CD4-positive, alpha-beta T cell (primary cell): ENCODE results near the gene PDE10A. TPM values are rescaled to one million over a fixed set of nuclear protein-coding genes. Genes with fewer than 3 reads are reported as not detected.

Experiments used
- ATAC-seq: fragments of 200-7000 bp; cut with Tn5 transposase; one replicate; pipeline ENCODE4 v1.10.0; 2022; ENCODE audit warnings: mild to moderate bottlenecking; ENCODE audit not compliant: poor library complexity
- CTCF ChIA-PET: fragments of 350-600 bp; sonication (Branson Sonifier 250); formaldehyde crosslinking; loops from one replicate; lab custom pipeline; 2021; ENCODE audit warnings: antibody characterized with exemption, inconsistent platforms; lab: Charles Lee
- POLR2A ChIA-PET: fragments of 350-600 bp; sonication (Branson Sonifier 250); formaldehyde crosslinking; loops from one replicate; lab custom pipeline; 2021; ENCODE audit warnings: antibody characterized with exemption, inconsistent platforms; lab: Charles Lee
- DNase-seq, 14 experiments: peaks; one replicate each; pipeline ENCODE4 v3.0.0-alpha.2; 2013 to 2020; ENCODE audit warnings: mixed read lengths in 2 of 14
- H3K27ac ChIP-seq, 2 donors: one replicate each; pipeline versions ENCODE4 v1.5.1 to v1.7.0; 2013; ENCODE audit warnings: low read length in 2 of 2, low read depth in 1 of 2, mild to moderate bottlenecking in 1 of 2
- H3K27me3 ChIP-seq, 2 experiments: 1 replicate in 1 of 2; 2 replicates in 1 of 2; pipeline versions ENCODE4 v1.6.1 to v1.7.0; 2013; ENCODE audit warnings: low read length in 2 of 2, control low read depth in 1 of 2, mild to moderate bottlenecking in 1 of 2, moderate library complexity in 1 of 2; ENCODE audit not compliant: insufficient read depth in 2 of 2, control insufficient read depth in 1 of 2
- H3K36me3 ChIP-seq: one replicate; pipeline ENCODE4 v1.6.1; 2013; ENCODE audit warnings: low read length, control low read depth; ENCODE audit not compliant: insufficient read depth
- H3K4me1 ChIP-seq: one replicate; pipeline ENCODE4 v1.6.1; 2013; ENCODE audit warnings: low read length, control low read depth; ENCODE audit not compliant: insufficient read depth
- H3K4me3 ChIP-seq: one replicate; pipeline ENCODE4 v1.5.1; 2013; ENCODE audit warnings: mild to moderate bottlenecking, low read length, moderate library complexity
- H3K9me3 ChIP-seq, 2 experiments: 1 replicate in 1 of 2; 2 replicates in 1 of 2; pipeline versions ENCODE4 v1.6.1 to v1.7.0; 2013; ENCODE audit warnings: low read length in 2 of 2, mild to moderate bottlenecking in 2 of 2, control low read depth in 1 of 2, moderate library complexity in 1 of 2; ENCODE audit not compliant: control insufficient read depth in 1 of 2, insufficient read depth in 1 of 2
- H3K27ac Mint-ChIP-seq: one replicate; pipeline ENCODE4 v1.8.0; 2020; ENCODE audit warnings: mixed read lengths
- H3K27me3 Mint-ChIP-seq: one replicate; pipeline ENCODE4 v1.8.0; 2021; ENCODE audit warnings: mixed read lengths
- H3K36me3 Mint-ChIP-seq: one replicate; pipeline ENCODE4 v1.8.0; 2021; ENCODE audit warnings: low read depth, mixed read lengths
- H3K4me1 Mint-ChIP-seq: one replicate; pipeline ENCODE4 v1.8.0; 2021; ENCODE audit warnings: low read depth, mixed read lengths
- H3K4me3 Mint-ChIP-seq: one replicate; pipeline ENCODE4 v1.8.0; 2020; ENCODE audit warnings: mild to moderate bottlenecking, mixed read lengths
- H3K9me3 Mint-ChIP-seq: one replicate; pipeline ENCODE4 v1.8.0; 2020; ENCODE audit warnings: mixed read lengths
- CTCF ChIP-seq: fragments of 200-600 bp; IDR thresholded peaks from one replicate; pipeline ENCODE4 v1.8.0; 2022; ENCODE audit warnings: antibody characterized with exemption, mild to moderate bottlenecking
- intact Hi-C, 2 experiments: fragments of 100-400 bp; cut with DNase I in 1 of 2; cut with micrococcal nuclease in 1 of 2; formaldehyde crosslinking; loops; one replicate each; pipeline versions ENCODE4 v1.15.1 to v1.9.0; 2023 to 2025; cut with DNase I, micrococcal nuclease
- total RNA-seq, 174 experiments: library from RNA in 2 of 174; stranded (reverse) in 2 of 174; gene quantifications; one replicate each; pipeline ENCODE4 v1.2.3 and lab custom pipeline; 2021 to 2026

The PDE10A gene
- total RNA-seq, 2 experiments from 2014 or later: not detected

GRCh38 chr6:165451838-165452237 is 211.2 kb downstream of the PDE10A start:
- no peak overlapping the region for H3K27ac ChIP-seq
- Mint-ChIP-seq H3K27me3 (no peaks in the 10 kb centered on the region), H3K9me3 (no peaks in the 10 kb centered on the region), H3K4me3 (no peak overlapping the region), H3K27ac (no peak overlapping the region), H3K4me1 (no peaks in the 10 kb centered on the region), H3K36me3 (no peaks in the 10 kb centered on the region)
- peaks cover 0 to 5% of the 10 kb centered on the region in 2 experiments for H3K9me3 ChIP-seq
- no peaks in the 10 kb centered on the region for H3K36me3 ChIP-seq
- intact Hi-C loops: no loop called here
- DNase-seq (no peak), ATAC-seq (no peak)
- ChIA-PET CTCF (no interaction called here), POLR2A (no interaction called here)
- H3K4me3 ChIP-seq: no peak overlapping the region
- H3K4me1 ChIP-seq: no peaks in the 10 kb centered on the region
- H3K27me3 ChIP-seq: no peaks in the 10 kb centered on the region
- no peak for TF ChIP-seq CTCF

GRCh38 chr6:165448210-165448609 is 214.8 kb downstream of the PDE10A start:
- Histone ChIP-seq H3K27me3 (no peaks in the 10 kb centered on the region), H3K4me3 (no peak overlapping the region), H3K27ac (no peak overlapping the region), H3K9me3 (peaks cover 0 to 3% of the 10 kb centered on the region in 2 experiments), H3K36me3 (no peaks in the 10 kb centered on the region), H3K4me1 (no peaks in the 10 kb centered on the region)
- no peak for TF ChIP-seq CTCF
- ATAC-seq: no peak
- H3K4me1 Mint-ChIP-seq: no peaks in the 10 kb centered on the region
- H3K4me3 Mint-ChIP-seq: no peak overlapping the region
- ChIA-PET POLR2A (no interaction called here), CTCF (interaction anchor here (0.6 kb wide), 1 partner anchor 10 kb away, joined by 3 read pairs; no protein-coding TSS in a partner anchor)
- intact Hi-C loops: no loop called here
- H3K9me3 Mint-ChIP-seq: no peaks in the 10 kb centered on the region
- DNase-seq: no peak
- no peak overlapping the region for H3K27ac Mint-ChIP-seq
- H3K36me3 Mint-ChIP-seq: no peaks in the 10 kb centered on the region
- no peaks in the 10 kb centered on the region for H3K27me3 Mint-ChIP-seq

GRCh38 chr6:165447141-165447540 is 215.9 kb downstream of the PDE10A start:
- no peak overlapping the region for H3K27ac ChIP-seq
- H3K9me3 Mint-ChIP-seq: no peaks in the 10 kb centered on the region
- CTCF ChIA-PET: no interaction called here
- no peaks in the 10 kb centered on the region for H3K4me1 Mint-ChIP-seq
- no peak for TF ChIP-seq CTCF
- ATAC-seq: no peak
- H3K4me1 ChIP-seq: no peaks in the 10 kb centered on the region
- no peak overlapping the region for H3K27ac Mint-ChIP-seq
- POLR2A ChIA-PET: no interaction called here
- peaks cover 0 to 8% of the 10 kb centered on the region in 2 experiments for H3K9me3 ChIP-seq
- H3K4me3 ChIP-seq: no peak overlapping the region
- H3K4me3 Mint-ChIP-seq: no peak overlapping the region
- H3K27me3 Mint-ChIP-seq: no peaks in the 10 kb centered on the region
- no peak for DNase-seq
- H3K27me3 ChIP-seq: no peaks in the 10 kb centered on the region
- H3K36me3 Mint-ChIP-seq: no peaks in the 10 kb centered on the region
- H3K36me3 ChIP-seq: no peaks in the 10 kb centered on the region
- intact Hi-C loops: no loop called here
